Measurements from ENCODE around the gene RNF8. TPM values are rescaled to one million over a fixed set of nuclear protein-coding genes. Genes with fewer than 3 reads are reported as not detected.

The RNF8 gene
- total and polyA plus RNA-seq, 9 of the 15 experiments (the other 6 are each of a cell fraction or from before 2014, with no cell fraction given) = 10.6 to 47.0 (median 37.5) TPM

GRCh38 chr6:37432916-37433656 lies 79.3 kb downstream of the RNF8 start, which contains the start of gene CMTR1 (continued):
- TF ChIP-seq ZNF277 (CRISPR knock-in tag; IDR thresholded peaks at IDR 0.05; ENCODE audit: borderline replicate concordance) (no peak), ATF3 (IDR thresholded peaks at IDR 0.05) (peak; percentile 99), ATF3 (CRISPR knock-in tag; conservative IDR thresholded peaks at IDR 0.05) (peak; percentile 78), ZNF408 (CRISPR knock-in tag; IDR thresholded peaks at IDR 0.05; ENCODE audit: low read depth) (no peak), GATAD2B (IDR thresholded peaks at IDR 0.05; ENCODE audit: borderline replicate concordance) (0 out of 2 replicates have a peak, but pooled peaks have one; percentile 57), ZNF239 (CRISPR knock-in tag; IDR thresholded peaks at IDR 0.05) (0 out of 2 replicates have a peak, but pooled peaks have one; percentile 33), RFX7 (CRISPR knock-in tag; IDR thresholded peaks at IDR 0.05) (no peak)
- TF ChIP-seq, protein P1, sequence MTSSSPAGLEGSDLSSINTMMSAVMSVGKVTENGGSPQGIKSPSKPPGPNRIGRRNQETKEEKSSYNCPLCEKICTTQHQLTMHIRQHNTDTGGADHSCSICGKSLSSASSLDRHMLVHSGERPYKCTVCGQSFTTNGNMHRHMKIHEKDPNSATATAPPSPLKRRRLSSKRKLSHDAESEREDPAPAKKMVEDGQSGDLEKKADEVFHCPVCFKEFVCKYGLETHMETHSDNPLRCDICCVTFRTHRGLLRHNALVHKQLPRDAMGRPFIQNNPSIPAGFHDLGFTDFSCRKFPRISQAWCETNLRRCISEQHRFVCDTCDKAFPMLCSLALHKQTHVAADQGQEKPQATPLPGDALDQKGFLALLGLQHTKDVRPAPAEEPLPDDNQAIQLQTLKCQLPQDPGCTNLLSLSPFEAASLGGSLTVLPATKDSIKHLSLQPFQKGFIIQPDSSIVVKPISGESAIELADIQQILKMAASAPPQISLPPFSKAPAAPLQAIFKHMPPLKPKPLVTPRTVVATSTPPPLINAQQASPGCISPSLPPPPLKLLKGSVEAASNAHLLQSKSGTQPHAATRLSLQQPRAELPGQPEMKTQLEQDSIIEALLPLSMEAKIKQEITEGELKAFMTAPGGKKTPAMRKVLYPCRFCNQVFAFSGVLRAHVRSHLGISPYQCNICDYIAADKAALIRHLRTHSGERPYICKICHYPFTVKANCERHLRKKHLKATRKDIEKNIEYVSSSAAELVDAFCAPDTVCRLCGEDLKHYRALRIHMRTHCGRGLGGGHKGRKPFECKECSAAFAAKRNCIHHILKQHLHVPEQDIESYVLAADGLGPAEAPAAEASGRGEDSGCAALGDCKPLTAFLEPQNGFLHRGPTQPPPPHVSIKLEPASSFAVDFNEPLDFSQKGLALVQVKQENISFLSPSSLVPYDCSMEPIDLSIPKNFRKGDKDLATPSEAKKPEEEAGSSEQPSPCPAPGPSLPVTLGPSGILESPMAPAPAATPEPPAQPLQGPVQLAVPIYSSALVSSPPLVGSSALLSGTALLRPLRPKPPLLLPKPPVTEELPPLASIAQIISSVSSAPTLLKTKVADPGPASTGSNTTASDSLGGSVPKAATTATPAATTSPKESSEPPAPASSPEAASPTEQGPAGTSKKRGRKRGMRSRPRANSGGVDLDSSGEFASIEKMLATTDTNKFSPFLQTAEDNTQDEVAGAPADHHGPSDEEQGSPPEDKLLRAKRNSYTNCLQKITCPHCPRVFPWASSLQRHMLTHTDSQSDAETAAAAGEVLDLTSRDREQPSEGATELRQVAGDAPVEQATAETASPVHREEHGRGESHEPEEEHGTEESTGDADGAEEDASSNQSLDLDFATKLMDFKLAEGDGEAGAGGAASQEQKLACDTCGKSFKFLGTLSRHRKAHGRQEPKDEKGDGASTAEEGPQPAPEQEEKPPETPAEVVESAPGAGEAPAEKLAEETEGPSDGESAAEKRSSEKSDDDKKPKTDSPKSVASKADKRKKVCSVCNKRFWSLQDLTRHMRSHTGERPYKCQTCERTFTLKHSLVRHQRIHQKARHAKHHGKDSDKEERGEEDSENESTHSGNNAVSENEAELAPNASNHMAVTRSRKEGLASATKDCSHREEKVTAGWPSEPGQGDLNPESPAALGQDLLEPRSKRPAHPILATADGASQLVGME (CRISPR knock-in tag; IDR thresholded peaks at IDR 0.05) = peak; percentile 93; the same call in 1 of the 2 replicates
- TF ChIP-seq, protein P2, sequence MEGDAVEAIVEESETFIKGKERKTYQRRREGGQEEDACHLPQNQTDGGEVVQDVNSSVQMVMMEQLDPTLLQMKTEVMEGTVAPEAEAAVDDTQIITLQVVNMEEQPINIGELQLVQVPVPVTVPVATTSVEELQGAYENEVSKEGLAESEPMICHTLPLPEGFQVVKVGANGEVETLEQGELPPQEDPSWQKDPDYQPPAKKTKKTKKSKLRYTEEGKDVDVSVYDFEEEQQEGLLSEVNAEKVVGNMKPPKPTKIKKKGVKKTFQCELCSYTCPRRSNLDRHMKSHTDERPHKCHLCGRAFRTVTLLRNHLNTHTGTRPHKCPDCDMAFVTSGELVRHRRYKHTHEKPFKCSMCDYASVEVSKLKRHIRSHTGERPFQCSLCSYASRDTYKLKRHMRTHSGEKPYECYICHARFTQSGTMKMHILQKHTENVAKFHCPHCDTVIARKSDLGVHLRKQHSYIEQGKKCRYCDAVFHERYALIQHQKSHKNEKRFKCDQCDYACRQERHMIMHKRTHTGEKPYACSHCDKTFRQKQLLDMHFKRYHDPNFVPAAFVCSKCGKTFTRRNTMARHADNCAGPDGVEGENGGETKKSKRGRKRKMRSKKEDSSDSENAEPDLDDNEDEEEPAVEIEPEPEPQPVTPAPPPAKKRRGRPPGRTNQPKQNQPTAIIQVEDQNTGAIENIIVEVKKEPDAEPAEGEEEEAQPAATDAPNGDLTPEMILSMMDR (IDR thresholded peaks at IDR 0.05 in 2 of 3, conservative IDR thresholded peaks at IDR 0.05 in 1 of 3; ENCODE audit: insufficient read depth in 2 of 3, low read depth in 1 of 3, low read length in 3 of 3) = peak in 1 of 3 experiments; percentile 3; a peak in 2 of 6 replicates
